ENCODE results near the gene MED8.

Gene MED8

DNA sequence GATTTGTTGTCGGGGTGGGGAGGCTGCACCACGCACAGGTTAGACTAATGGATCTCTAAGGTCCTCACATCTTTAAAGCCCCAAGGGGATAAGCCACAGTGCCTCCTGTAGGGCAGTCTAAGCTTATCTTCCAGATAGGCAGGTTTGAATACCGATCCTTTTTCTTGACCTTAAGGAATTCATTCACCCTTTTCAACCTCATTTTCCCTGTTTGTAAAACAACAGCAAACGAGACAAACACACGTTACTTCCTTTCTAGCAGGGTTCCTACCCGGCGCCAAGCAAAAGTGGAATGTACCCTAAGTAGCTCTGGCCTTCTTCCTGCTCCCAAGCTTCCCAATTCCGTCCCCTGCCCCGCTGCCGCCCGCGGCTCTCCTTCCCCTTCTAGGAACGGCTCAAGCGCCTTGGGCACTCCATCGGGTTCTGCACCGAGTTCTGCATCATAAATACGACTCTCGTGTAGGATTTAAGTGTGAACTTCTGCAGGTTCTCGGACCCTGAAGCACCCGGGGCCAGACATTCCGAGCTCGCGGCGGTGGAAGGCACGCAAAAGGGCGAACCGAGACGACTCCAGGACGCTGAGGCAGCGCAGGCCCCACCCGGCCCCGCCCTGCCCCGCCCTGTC is 31.4 kb downstream of the MED8 start:
- no peak for DNase-seq

GRCh38 chr1:43357251-43357650 is 32.3 kb downstream of the MED8 start:
- no peak for DNase-seq

- DNase-seq, result no peak
Measured at GRCh38 chr1:43354936-43355335, 34.7 kb downstream of the MED8 start.

- no peak for DNase-seq
Measured at GRCh38 chr1:43354471-43354870, 35.1 kb downstream of the MED8 start.

- no peak for DNase-seq
Measured at GRCh38 chr1:43352881-43353280, 36.7 kb downstream of the MED8 start.

DNA sequence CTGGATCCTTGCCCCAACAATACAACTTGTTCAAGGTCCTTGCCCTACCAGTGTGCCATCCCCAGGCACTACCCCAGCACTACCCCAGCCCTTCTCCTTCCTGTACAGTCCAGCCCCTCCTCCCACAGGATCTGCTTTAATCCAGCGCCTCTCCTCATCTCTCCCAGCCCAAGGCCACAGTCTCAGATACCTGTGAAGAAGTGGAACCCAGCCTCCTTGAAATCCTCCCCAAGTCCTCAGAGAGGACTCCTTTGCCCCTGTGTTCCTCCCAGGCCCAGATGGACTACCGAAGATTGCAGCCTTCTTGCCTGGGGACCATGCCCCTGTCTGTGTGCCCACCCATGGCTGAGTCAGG is 37.3 kb downstream of the MED8 start:
- no peak for DNase-seq

DNA sequence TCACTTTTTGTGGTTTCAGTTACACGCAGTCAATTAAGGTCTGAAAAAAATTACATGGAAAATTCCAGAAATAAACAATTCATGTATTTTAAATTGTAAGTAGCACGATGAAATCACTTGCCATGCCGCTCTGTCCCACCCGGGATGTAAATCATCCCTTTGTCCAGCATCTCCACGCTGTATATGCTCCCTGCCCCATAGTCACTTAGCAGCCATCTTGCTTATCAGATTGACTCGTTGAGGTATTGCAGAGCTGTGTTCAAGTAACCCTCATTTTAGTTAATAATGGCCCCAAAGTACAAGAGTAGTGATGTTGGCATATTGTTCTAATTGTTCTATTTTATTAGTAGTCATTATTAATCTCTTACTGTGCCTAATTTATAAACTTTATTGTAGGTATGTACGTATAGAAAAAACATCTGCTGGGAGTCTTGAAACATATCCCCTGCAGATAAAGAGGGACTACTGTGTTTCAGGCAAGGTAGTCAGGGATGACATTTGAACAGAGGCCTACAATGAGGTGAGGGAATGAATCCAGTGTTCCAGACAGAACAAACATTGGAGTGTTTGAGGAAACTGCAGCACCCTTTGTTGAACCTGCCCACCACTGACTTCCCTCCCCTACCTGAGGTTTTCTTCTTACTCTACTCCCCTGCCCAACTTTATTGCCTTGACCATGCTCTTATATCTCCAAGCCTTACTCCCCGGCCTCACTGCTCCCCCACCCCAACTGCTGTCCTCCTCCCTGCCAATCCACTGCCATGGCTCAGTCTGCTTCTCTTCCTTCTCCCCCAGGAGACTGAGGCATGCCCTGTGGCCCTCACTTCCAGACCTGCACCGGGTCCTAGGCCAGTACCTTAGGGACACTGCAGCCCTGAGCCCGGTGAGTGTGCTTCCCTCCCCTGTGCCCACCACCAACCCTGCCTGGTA is 37.9 kb downstream of the MED8 start:
- DNase-seq, result no peak

- DNase-seq, result no peak
Measured at GRCh38 chr1:43350976-43351375, 38.6 kb downstream of the MED8 start.

DNA sequence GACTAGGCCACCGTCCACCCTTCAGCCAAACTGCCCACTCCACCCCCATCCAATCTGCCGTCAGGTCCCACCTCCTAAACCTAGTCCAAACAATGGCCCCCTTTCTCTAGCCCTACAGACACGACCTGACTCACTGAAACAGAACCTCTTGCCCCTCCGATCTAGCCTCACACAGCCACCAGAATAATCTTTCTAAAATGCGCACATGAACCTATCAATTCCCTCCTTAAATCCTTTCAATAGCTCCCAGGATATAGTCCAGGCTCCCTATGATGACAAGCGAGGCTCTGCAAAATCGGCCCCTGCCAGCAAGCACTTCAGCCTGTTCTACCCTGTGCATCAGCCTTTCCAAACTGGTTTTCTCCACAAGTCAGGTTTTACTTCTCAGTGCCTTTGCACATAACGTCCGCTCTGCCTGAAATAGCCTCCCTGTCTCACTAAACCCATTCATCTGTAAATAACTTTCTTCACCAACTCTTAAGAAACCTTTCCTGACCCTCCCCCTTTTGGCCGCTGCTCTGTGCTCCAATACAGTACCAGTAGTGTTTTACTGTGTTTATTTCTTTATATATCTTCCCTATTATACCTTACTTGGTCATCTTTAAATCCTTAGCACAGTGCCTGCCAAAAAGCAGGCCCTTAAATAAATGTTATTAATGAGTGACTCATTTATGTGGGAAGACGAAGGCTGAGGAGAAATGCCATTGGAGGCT is 39.9 kb downstream of the MED8 start:
- DNase-seq, result no peak

- DNase-seq, result no peak
Measured at GRCh38 chr1:43348809-43349593, 40.6 kb downstream of the MED8 start.

DNA sequence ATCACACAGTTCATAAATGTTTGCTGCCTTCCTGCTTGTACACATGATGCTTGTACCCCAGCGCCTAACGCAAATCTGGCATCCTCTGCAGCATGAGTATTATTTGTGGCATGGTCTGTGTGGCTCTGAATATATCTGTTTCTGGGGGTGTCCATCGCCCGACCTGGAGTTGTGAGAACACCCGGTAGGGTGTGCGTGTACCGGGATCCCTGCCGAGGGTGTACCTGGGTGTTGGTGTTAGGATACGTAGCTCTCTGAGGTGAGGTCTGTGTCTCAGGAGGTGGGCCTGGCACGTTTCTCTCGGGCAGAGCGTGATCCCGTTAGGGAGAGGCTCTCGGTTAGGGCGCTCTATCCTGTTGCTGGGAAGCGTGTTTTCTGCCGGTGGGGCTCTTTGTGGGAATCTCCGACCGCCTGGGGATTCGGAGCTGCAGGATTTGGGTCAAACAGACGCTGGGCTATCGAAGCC is 41.2 kb downstream of the MED8 start:
- DNase-seq, result no peak

GRCh38 chr1:43346636-43347035 is 43.0 kb downstream of the MED8 start:
- DNase-seq, result no peak

GRCh38 chr1:43345120-43345519 is 44.5 kb downstream of the MED8 start:
- no peak for DNase-seq

DNA sequence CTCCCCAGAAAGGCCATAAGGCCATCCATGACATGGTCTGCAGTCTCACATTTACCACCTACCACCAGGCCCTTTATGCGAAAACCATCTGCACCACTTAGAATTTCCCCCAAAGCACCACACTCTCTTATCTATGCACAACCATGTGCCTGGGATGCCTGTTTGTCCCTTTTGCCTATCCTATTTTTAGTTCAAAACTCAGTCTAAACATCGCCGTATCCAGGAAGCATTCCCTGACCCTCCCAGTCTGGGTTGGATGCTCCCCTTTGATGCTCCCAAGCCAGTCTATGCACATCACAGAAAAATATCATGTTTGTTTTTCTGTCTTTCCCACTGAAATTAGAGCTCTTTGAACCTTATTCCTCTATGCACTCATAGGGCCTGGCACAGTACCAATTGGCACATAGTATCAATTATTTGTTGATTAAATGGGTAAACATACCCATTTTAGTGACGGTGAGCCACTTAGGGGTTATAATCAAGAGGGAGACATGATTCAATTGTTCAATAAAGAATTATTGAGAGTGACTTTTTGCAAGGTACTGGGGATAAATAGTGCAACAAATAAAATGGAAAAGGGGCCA is 45.2 kb downstream of the MED8 start:
- no peak for DNase-seq

DNA sequence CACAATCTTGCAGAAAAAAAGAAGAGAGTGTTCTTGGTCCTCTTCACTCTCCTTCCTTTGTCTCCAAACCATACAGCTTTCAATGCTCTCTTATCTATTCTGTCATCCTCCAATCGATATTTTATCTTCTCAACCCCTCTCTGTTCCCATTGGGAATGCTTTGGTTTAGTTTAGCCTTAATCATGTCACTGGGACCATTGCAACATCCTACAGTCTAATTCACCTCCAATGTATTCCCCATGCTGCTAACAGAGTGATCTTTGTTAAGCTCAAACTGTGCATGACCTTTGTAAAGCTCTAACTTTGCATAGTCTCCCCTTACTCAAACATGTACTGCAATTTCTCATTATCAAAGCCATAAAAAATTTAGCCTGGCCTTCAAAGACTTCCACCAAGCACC is 49.0 kb downstream of the MED8 start:
- DNase-seq, result no peak

- no peak for DNase-seq
Measured at GRCh38 chr1:43339584-43340232, 49.9 kb downstream of the MED8 start.

- DNase-seq, result no peak
Measured at GRCh38 chr1:43338001-43338400, 51.6 kb downstream of the MED8 start.

GRCh38 chr1:43337588-43337987 is 52.0 kb downstream of the MED8 start, which contains the start of gene MPL:
Gene MPL, plus strand, starts transcription at chr1:43337818. Its CDS starts 31 bp downstream, at chr1:43337849.
- no peak for DNase-seq

DNA sequence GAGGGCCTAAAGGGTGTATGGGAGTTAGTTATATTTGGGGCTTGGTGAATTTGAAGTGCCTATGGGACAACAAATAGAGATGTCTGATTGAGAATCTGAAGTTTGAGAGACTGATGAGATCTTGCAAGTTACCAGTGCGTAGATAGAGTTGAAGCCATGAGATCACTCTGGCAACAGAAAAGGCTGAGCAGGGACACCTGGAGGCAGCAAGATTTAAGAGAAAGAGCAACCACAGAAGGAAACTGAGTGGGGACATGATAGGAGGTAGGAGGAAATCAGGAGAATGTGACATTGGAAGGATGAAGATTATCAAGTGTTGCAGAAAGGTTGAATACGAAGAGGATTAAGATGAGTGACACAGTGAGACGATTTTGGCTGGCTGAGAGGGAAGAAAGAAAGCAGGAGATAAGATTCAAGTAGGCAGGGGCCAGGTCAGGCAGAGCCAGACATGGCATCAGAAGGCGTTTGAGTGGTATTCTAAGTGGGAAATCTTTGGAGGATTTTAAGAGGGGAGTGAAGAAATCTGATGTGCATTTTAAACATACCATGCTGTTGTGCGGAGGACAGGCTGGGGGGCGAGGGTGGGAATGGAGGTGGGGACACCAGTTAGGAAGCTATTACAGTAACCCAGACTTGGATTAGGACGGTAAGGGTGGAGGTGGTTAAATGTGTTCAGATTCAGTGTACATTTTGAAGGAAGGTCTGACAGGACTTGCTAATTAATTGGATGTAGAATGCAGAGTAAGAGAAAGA is 55.0 kb downstream of the MED8 start:
- DNase-seq, result no peak
